Suprapubic skin (tissue), 4 donors: ENCODE measurements around the gene ANKH. TPM values are rescaled to one million over a fixed set of nuclear protein-coding genes. Genes with fewer than 3 reads are reported as not detected.

Experiments used
- DNase-seq, 2 donors: peaks; one replicate each; pipeline ENCODE4 v3.0.0-alpha.2; 2019; ENCODE audit warnings: low spot score in 2 of 2
- H3K27ac ChIP-seq: fragments of 200-600 bp; sonication (generic); one replicate; pipeline ENCODE4 v1.5.1; 2019
- H3K27me3 ChIP-seq: fragments of 200-600 bp; sonication (generic); one replicate; pipeline ENCODE4 v1.5.1; 2019
- H3K36me3 ChIP-seq: fragments of 200-600 bp; sonication (generic); one replicate; pipeline ENCODE4 v1.5.1; 2019
- H3K4me1 ChIP-seq: fragments of 200-600 bp; sonication (generic); one replicate; pipeline ENCODE4 v1.5.1; 2019
- H3K4me3 ChIP-seq: fragments of 200-600 bp; sonication (generic); one replicate; pipeline ENCODE4 v1.5.1; 2019; ENCODE audit warnings: mild to moderate bottlenecking
- H3K9me3 ChIP-seq: fragments of 200-600 bp; sonication (generic); one replicate; pipeline ENCODE4 v1.5.1; 2019
- CTCF ChIP-seq, 2 donors: fragments of 200-600 bp in 1 of 2; fragments of 450-650 bp in 1 of 2; sonication (generic) in 1 of 2; IDR thresholded peaks; one replicate each; pipeline ENCODE4 v1.5.1; 2016 to 2019; ENCODE audit warnings: antibody characterized with exemption in 2 of 2, mild to moderate bottlenecking in 1 of 2, moderate library complexity in 1 of 2
- EP300 ChIP-seq: sonication (generic); formaldehyde crosslinking; IDR thresholded peaks from one replicate; pipeline ENCODE4 v1.6.1; 2017; ENCODE audit warnings: antibody characterized with exemption
- POLR2A ChIP-seq, 2 donors: fragments of 450-650 bp; IDR thresholded peaks; one replicate each; pipeline ENCODE4 v1.6.1; 2017; ENCODE audit warnings: antibody characterized with exemption in 2 of 2, mild to moderate bottlenecking in 2 of 2, moderate library complexity in 2 of 2
- POLR2AphosphoS5 ChIP-seq, 3 donors: sonication (generic); formaldehyde crosslinking; IDR thresholded peaks; one replicate each; pipeline ENCODE4 v1.6.1; 2017; ENCODE audit warnings: antibody characterized with exemption in 3 of 3
- WGBS: methylation state at CpG from one replicate; pipeline ENCODE4 v1.1.5; 2018; 5-methylcytosine and 5-hydroxymethylcytosine counted together
- total RNA-seq, 4 donors: library from RNA; depleted of rRNA; stranded (reverse); fragments of >200 nt; gene quantifications; one replicate each; pipeline ENCODE4 v1.1.0, GENCODE V29; 2016

The ANKH gene
- total RNA-seq, 4 donors from 2014 or later, result 59.8 to 86.1 (median 70.4) TPM

- DNase-seq, result no peak
- WGBS, result 79% methylated on average over 8 of the region's 8 CpGs
- TF ChIP-seq EP300 (no peak), POLR2A (IDR thresholded peaks at IDR 0.05) (no peak), POLR2AphosphoS5 (IDR thresholded peaks at IDR 0.05) (no peak), CTCF (IDR thresholded peaks at IDR 0.05) (no peak)
- no peaks in the 10 kb centered on the region for H3K36me3 ChIP-seq
- no peaks in the 10 kb centered on the region for H3K27me3 ChIP-seq
- H3K4me3 ChIP-seq, result no peak overlapping the region
- no peaks in the 10 kb centered on the region for H3K9me3 ChIP-seq
- peaks cover 8% of the 10 kb centered on the region for H3K4me1 ChIP-seq
- H3K27ac ChIP-seq, result no peak overlapping the region
Observed at GRCh38 chr5:14914623-14915260, 43.2 kb upstream of the ANKH start.

GRCh38 chr5:14914193-14914592 is 42.6 kb upstream of the ANKH start:
- Histone ChIP-seq H3K4me3 (no peak overlapping the region), H3K27me3 (no peaks in the 10 kb centered on the region), H3K27ac (no peak overlapping the region), H3K36me3 (no peaks in the 10 kb centered on the region), H3K9me3 (no peaks in the 10 kb centered on the region), H3K4me1 (peaks cover 8% of the 10 kb centered on the region)
- DNase-seq, result no peak
- TF ChIP-seq POLR2AphosphoS5 (IDR thresholded peaks at IDR 0.05) (no peak), POLR2A (IDR thresholded peaks at IDR 0.05) (no peak), CTCF (IDR thresholded peaks at IDR 0.05) (no peak), EP300 (no peak)
- WGBS, result 89% methylated on average over 7 of the region's 7 CpGs

- DNase-seq, result no peak
- TF ChIP-seq CTCF (IDR thresholded peaks at IDR 0.05), result no peak
- TF ChIP-seq POLR2A (IDR thresholded peaks at IDR 0.05), result no peak
- no peak for TF ChIP-seq EP300
- no peak for TF ChIP-seq POLR2AphosphoS5 (IDR thresholded peaks at IDR 0.05)
- peaks cover 8% of the 10 kb centered on the region for H3K4me1 ChIP-seq
- 82% methylated on average over 5 of the region's 5 CpGs for WGBS
- H3K4me3 ChIP-seq, result no peak overlapping the region
- H3K36me3 ChIP-seq, result no peaks in the 10 kb centered on the region
- H3K9me3 ChIP-seq, result no peaks in the 10 kb centered on the region
- H3K27me3 ChIP-seq, result no peaks in the 10 kb centered on the region
- no peak overlapping the region for H3K27ac ChIP-seq
Observed at GRCh38 chr5:14913096-14913495, 41.5 kb upstream of the ANKH start.

- TF ChIP-seq POLR2A (IDR thresholded peaks at IDR 0.05) (no peak), CTCF (IDR thresholded peaks at IDR 0.05) (no peak), EP300 (no peak), POLR2AphosphoS5 (IDR thresholded peaks at IDR 0.05) (no peak)
- H3K4me1 ChIP-seq, result peaks cover under 1% of the 10 kb centered on the region
- H3K36me3 ChIP-seq, result no peaks in the 10 kb centered on the region
- no peak for DNase-seq
- H3K27me3 ChIP-seq, result no peaks in the 10 kb centered on the region
- no peak overlapping the region for H3K27ac ChIP-seq
- 74% methylated on average over 7 of the region's 7 CpGs for WGBS
- no peaks in the 10 kb centered on the region for H3K9me3 ChIP-seq
- no peak overlapping the region for H3K4me3 ChIP-seq
Observed at GRCh38 chr5:14912206-14912605, 40.6 kb upstream of the ANKH start.

GRCh38 chr5:14909369-14909768 is 37.8 kb upstream of the ANKH start:
- no peak overlapping the region for H3K4me3 ChIP-seq
- no peak for DNase-seq
- H3K4me1 ChIP-seq, result no peaks in the 10 kb centered on the region
- H3K9me3 ChIP-seq, result no peaks in the 10 kb centered on the region
- no peak overlapping the region for H3K27ac ChIP-seq
- TF ChIP-seq POLR2A (IDR thresholded peaks at IDR 0.05), result no peak
- no peak for TF ChIP-seq POLR2AphosphoS5 (IDR thresholded peaks at IDR 0.05)
- no peak for TF ChIP-seq EP300
- no peak for TF ChIP-seq CTCF (IDR thresholded peaks at IDR 0.05)
- 91% methylated on average over 2 of the region's 2 CpGs for WGBS
- no peaks in the 10 kb centered on the region for H3K27me3 ChIP-seq
- no peaks in the 10 kb centered on the region for H3K36me3 ChIP-seq
